Activated CD8-positive, alpha-beta memory T cell treated with anti-CD3 and anti-CD28 coated beads for 4 hours (primary cell): ENCODE data around the gene MOB3C.
"Not testable (repeated sequence)": the region's sequence is repeated elsewhere in the genome, so short reads cannot be mapped to it uniquely, and the experiment has no call there.

ENCODE experiments used
- DNase-seq, 2 donors: peaks; one replicate each; pipeline ENCODE4 v3.0.0-alpha.2; 2020; ENCODE audit warnings: low read depth in 2 of 2

Gene MOB3C

DNA sequence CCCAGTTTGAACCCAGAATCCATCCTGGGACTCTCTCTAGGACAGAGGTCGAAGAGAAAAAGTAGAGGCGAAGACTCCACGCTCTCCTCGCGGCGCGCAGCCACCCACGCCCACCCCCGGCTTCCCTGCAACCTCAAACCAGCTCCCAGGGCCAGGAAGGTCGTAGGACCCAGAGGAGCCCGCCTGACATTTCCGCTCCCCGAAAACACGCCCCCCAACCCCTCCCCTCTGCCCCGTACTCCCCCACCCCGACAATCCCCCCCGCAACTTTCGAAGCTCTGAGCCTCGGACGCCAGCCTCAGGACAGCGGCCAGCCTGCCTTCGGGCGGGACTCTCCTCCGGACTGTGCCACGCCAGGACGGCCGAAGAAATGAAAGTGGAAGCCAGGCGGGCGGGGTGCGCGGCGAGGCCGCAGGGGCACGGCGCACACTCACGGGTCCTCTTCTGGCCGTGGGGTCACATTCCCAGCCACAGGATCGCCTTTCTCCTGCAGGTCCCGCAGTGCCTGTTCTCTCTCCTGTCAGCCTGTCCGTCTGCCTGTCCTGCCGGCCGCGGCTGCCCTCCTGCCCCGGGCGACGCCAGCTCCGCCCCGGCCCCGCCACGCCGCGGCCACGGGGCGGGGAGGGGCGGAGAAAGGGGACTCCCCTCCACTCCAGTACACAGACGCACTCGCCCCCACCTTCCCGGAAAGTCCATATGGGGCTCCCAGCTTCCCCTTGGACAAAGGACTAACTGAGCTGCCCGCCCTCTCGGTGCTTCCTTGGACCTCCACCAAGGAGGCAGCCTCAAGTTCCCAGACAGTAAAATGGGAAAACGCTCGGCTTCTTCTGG, at the start of gene MOB3C:
Gene MOB3C (minus strand): TSS at position 535 of the 831 bp plus-strand sequence. CDS start 3,490 bp downstream, outside the sequence.
- peak; percentile 56 to 73 for DNase-seq

DNA sequence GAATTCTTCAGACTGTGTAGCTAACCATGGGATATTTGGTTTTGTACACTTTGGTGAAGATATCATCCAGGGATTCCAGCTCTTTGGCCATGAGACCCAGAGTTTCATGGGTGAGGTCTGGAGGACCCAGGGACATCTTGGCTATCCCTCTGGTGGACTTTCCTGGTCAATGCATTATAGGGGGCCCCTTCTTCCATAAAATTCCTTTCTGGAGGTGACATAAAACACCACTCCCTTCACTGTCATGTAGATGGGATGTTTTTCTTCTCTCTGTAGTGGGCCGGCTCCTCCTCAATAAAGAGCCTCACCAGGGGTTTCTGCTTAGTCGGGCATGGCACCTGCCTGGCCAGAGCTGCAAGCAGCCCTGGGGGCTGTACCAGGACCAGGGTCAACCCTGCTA, 49.4 kb upstream of the MOB3C start:
- DNase-seq = no peak

DNA sequence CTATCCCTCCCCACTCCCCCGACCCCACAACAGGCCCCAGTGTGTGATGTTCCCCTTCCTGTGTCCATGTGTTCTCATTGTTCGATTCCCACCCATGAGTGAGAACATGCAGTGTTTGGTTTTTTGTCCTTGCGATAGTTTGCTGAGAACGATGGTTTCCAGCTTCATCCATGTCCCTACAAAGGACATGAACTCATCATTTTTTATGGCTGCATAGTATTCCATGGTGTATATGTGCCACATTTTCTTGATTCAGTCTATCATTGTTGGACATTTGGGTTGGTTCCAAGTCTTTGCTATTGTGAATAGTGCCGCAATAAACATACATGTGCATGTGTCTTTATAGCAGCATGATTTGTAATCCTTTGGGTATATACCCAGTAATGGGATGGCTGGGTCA, 46.3 kb upstream of the MOB3C start:
- not testable (repeated sequence) for DNase-seq

DNA sequence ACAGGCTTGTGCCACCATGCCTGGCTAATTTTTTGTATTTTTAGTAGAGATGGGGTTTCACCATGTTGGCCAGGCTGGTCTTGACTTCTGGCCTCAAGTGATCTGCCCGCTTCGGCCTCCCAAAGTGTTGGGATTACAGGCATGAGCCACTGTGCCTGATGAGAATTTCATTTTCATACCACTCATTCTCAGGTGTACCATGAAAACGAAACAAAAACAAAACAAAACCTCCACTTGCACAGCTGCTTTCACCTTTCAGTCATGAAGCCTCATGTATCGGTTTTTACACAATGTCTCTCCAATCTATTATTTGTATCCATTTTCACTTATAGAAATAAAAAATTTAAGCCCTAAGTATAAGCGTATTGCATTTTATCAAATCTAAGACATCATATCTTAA, 43.5 kb upstream of the MOB3C start:
- DNase-seq = not testable (repeated sequence)

DNA sequence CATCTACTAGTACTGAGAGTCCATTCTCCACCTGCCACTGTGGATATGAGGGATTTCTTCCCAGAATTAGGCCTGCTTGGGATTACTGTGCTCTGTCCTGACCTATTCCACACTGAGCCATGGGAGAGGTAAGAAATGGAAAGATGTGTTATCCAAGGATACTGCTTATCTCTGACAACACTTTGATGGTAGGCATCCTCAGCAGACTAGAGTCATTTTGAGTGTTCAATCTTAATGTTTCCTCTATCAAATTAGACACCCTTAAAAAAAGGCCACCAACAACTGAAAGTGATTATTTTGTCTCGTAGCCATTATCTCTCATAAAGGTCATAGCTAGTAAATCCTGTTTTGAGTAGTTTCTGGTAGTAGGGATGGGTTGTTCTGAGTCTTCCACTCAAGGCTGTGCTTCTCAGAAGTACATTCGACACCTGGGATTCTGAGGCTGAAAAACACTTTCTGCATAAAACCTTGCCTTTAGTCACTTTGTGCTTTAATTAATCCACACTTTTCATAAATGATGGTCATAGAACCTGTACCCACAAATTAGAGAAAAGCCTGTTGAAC, 42.8 kb upstream of the MOB3C start:
- no peak for DNase-seq

DNA sequence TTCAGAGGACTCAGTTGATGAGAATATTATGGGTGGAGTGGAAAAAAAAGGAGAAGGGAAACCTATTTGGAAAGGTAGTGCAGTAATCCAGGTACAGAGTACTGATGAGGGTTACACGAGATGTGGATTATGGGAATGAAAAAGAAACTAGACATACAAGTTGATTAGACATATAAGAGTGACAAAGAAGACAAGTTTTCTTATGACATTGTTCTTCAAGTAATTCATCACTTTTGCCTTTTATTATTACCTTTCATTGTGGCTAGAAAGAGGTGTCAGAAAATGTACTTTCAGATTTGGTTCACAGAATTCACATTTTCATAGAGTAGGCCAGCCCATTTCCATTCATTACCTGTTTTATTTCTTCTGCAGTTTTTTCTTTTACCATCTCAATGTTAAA, 41.2 kb upstream of the MOB3C start:
- no peak for DNase-seq

DNA sequence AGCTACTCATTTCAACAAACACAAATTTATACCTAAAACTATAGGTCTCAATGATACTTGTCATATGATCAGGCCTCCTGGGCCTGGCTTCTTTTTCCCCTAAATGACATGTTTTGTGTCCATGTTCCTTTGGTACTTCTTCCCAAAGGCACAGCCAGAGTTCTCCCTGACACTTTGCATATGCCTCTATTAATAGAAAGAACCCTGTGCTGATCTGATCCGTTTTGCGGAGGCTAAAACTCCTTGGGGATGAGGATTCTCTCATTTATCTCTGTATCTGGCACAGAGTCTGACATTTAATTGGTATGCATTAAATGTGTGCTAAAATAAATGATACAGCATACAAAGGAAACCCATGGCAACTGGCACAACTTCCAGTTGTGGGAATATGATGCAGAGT, 40.0 kb upstream of the MOB3C start:
- no peak for DNase-seq

DNA sequence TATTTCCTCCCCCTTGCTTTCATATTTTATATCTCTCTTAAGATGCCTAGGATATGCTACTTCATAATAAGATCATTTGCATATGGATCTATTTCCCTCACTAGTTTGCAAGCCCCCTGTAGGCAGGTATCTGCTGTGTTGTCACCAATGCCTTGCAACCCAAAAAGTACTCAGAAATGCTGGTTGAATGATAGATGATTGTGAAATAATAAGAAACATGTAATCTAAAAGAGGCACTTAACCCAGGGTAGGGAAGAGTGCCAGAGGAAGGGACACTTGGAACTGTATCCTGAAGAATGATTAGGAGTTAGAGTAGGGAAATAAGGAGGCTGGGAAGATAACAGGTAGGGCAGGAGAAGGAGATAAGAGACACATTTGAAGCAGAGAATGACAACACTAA, 39.2 kb upstream of the MOB3C start:
- DNase-seq = no peak

DNA sequence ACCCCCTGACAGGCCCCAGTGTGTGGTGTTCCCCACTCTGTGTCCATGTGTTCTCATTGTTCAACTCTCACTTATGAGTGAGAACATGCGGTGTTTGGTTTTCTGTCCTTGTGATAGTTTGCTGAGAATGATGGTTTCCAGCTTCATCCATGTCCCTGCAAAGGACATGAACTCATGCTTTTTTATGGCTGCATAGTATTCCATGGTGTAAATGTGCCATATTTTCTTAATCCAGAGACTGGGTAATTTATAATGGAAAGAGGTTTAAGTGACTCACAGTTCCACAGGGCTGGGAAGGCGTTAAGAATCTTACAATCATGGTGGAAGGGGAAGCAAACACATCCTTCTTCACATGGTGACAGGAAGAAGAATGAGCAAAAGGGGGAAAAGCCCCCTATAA, 38.1 kb upstream of the MOB3C start:
- not testable (repeated sequence) for DNase-seq

DNA sequence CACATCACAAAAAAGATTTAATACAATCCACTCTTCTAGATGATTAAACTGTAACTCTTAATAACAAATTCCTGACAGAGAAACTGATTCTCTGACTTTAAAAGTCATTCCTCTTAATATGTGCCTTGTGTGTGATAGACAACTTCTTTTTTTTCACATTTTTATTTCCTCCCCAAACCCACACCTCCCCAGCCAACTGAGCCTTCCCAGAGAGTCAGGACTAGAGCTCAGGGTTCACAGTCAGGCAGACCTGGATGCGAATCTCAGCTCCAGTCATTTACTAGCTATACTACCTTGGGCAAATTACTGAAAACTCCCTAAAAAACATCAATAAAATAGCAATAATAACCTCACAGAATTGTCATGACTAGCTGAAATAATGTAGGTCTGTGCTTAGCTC, 37.4 kb upstream of the MOB3C start:
- DNase-seq = no peak

DNA sequence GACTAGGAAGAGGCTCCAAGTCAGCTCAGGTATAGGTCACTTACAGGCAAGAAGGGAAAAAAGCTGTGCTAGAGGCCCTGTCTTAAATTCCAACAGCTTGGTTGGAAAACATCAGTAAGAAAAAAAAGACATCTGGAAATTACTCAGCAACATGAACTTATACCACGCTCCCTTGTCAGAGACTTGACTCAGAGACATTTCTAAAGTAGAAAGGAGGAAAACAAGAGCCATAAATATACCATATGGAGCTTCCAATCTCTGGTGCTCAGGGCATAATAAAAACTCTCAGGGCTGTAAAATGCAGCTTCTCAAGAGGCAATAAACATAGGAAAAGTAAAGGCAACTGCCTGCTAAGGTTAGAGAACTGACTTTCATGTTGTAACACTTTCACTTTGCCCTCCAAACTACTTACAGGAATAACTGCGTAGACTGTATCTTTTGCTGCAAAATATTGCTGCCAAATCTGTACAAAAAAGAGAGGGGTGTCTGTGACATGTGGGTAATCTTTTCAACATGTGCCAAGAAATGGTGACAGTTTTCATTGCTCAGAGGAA, 36.9 kb upstream of the MOB3C start:
- DNase-seq = no peak

DNA sequence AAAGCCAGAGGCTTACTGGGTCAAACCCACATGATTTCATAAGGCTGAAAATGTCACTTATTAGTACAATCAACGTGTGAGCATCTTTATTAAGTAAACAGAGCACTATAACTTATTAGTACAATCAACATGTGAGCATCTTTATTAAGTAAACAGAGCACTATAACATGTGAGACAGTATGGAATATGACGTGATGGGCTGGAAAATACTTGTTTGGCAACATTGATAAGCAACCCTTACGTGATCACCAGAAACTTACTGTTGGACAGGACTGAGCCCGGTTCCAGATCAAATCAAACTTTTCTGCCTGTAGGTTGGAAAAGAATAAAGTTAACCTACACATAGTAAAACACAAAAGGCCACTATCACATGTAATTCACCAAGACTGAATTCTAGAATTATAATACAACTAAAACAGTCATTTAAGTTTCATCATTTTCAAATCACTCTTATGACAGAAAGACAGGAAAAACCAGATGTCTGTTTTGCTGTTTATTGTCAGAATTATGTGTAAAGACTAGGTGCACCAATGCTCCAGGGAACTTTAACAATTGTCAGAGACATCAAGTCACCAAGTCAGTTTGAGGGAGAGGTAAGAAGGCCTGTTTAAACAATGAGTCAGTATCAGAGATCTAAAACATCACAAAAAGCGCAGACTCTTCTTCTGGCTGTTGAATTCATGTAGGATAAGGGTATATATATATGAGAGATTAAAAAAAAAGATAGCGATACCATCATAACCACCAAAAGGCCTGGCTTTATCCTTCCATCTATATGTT, 35.9 kb upstream of the MOB3C start:
- no peak for DNase-seq

DNA sequence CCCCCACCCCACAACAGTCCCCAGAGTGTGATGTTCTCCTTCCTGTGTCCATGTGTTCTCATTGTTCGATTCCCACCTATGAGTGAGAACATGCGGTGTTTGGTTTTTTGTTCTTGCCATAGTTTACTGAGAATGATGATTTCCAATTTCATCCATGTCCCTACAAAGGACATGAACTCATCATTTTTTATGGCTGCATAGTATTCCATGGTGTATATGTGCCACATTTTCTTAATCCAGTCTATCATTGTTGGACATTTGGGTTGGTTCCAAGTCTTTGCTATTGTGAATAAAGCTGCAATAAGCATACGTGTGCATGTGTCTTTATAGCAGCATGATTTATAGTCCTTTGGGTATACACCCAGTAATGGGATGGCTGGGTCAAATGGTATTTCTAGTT, 34.5 kb upstream of the MOB3C start:
- not testable (repeated sequence) for DNase-seq

DNA sequence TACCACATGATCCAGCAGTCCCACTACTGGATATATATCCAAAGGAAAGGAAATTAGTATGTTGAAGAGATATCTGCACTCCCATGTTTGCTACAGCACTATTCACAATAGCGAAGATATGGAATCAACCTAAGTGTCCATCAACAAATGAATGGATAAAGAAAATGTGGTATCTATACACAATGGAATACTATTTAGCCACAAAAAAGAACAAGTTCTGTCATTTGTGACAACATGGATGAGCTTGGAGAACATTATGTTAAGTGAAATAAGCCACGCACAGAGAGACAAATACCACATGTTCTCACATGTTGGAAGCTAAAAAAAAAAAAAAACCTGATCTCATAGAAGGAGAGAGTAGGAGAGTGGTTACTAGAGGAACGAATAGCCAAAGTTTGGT, 33.9 kb upstream of the MOB3C start:
- no peak for DNase-seq

DNA sequence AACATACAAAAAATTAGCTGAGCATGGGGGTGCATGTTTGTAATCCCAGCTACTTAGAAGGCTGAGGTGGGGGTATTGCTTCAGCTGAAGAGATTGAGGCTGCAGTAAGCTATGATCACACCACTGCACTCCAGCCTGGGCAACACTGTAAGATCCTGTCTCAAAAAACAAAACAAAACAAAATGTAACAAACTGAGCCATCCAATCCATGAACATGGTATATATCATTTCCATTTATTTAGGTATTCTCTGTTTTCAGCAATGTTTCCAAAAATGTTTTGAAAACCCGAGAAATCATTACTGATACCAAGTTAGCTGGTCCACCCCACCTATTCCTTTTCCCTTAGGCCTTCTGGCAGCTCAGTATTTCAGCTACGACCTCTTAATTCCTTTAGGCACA, 33.2 kb upstream of the MOB3C start:
- no peak for DNase-seq

DNA sequence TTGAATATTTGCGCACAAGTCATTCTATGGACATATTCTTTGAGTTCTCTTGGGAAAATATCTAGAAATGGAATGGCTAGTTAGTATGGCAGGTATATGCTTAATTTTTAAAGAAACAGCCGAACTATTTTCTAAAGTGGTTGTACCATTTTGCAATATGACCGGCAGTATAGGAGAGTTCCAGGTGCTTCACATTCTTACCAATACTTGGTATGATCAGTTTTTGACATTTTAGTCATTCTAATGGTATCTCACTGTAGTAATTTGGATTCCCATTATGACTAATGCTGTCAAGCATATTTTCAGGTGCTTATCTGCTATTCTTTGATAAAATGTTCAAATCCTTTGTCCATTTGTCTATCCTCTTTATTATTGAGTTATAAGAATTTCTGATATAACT, 31.0 kb upstream of the MOB3C start:
- DNase-seq = no peak

DNA sequence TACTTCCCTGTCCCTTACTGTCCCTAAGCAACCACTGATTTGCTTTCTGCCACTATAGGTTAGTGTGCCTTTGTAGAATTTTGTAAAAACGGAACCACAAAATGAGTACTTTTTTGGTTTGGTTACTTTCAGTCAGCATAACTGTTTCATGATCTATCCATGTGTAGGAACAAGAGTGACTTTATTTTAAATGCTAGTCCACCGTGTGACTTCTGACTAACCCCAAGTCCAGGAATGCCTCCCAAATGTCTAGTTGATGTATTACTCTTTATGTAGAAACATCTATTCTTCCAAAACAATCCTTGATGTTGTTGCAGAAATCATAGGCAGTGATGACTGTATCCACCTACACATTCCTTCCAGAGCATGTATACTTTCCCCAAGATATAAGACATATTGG, 30.2 kb upstream of the MOB3C start:
- no peak for DNase-seq

DNA sequence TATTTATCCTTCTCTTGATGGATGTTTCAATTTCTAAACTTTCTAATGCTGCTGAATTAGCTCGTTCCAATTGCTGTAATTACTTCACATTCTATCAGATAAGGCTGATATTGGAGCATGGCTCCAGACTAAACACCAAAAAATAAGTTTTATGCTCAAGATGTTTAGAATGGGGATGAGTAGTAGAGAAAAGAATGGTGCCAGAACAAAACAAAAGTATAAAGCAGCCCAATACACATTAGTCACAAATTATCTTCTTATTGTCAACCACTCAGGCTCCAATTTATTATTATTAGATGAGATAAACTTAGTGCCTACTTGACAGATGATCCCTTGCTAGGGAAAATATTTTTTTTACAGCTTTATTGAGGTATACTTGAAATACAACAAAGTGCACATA, 29.7 kb upstream of the MOB3C start:
- DNase-seq = no peak

DNA sequence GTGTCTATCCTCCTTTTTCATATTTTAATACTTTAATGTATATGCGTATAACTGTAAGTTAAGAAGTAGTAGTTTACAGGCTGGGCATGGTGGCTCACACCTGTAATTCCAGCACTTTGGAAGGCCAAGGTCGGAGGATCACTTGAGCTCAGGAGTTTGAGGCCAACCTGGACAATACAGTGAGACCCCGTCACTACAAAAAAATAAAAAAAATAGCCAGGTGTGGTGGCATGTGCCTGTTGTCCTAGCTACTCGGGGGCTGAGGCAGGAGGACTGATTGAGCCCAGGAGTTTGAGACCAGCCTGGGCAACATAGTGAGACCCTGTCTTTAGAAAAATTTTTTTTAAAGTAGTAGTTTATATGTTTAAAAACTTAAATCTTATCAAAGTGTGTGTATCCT, 29.2 kb upstream of the MOB3C start:
- DNase-seq = no peak

DNA sequence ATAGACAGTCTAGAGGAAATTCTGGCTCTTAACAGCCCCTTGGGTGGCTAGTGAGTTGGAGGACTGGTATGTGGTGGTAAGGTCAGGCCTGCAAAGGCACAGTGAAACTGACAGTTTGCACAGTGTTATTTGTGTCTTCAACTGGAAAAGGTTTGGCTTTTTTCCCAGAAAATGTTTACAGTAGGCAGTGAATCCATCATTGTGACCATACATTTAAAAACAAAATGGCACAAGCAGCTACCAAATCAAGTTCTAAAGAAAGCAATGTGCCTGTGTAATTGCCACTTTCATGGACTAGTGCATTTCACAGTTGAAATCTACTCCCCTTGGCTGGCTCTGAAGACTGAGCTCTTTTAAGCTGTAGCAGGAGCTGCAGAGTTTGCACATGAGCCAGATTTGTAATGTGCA, 26.8 kb upstream of the MOB3C start:
- DNase-seq = no peak

DNA sequence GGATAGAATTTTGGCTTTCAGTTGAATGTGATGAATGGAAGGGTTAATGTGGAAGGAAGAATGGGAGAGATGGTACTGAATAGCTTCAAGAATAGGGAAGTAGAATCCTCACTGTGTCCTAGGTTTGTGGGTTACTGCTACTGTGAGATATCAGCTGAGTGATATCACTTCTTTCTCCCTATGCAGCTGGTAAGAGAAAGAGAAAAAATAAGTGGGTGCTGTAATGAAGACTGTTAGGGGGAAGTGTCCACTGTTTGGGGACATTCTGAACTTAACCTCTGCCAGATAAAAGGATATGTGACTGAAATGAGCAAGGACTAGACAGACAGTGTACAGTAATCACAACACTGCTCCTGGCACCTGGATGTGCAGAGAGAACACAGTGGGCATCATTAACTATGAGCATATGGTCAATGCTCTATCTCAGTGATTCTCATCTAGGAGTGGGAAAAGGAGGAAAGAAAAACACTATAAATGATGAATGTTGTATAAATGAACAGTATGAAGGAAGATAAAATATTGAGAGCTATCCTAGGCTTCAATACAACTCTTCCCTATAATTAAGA, 25.6 kb upstream of the MOB3C start:
- no peak for DNase-seq

DNA sequence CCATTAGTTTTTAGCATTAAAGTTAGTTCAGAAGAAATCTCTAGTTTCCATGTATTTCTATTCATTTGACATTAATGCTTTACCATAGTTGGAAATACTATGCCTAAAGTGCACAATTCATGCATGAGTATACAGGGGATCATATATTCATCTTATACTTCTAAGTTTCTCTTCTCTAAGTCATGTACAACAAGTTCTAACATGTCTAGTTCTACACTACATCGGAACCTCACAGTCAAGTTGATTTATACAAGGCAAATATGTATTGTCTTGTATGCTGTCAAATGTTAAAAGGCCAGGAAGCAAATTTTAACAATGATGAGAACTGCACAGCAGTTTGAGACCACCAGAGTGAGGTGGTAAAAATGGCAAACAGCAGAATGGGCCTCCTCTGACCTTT, 22.9 kb upstream of the MOB3C start:
- DNase-seq = no peak
